Activated naive CD4-positive, alpha-beta T cell treated with anti-CD3 and anti-CD28 coated beads, Interleukin-2, amount 50 U/mL, for 24 hours (primary cell): ENCODE results near the gene PKDREJ.

Source experiments
- H3K27ac Mint-ChIP-seq: one replicate; pipeline ENCODE4 v1.8.0; 2021; ENCODE audit warnings: mild to moderate bottlenecking, mixed read lengths
- H3K27me3 Mint-ChIP-seq: one replicate; pipeline ENCODE4 v1.8.0; 2021; ENCODE audit warnings: mixed read lengths
- H3K36me3 Mint-ChIP-seq: one replicate; pipeline ENCODE4 v1.8.0; 2021; ENCODE audit warnings: mixed read lengths
- H3K4me1 Mint-ChIP-seq: one replicate; pipeline ENCODE4 v1.8.0; 2021; ENCODE audit warnings: mixed read lengths
- H3K4me3 Mint-ChIP-seq: one replicate; pipeline ENCODE4 v1.8.0; 2021; ENCODE audit warnings: mild to moderate bottlenecking, mixed read lengths
- H3K9me3 Mint-ChIP-seq: one replicate; pipeline ENCODE4 v1.8.0; 2021; ENCODE audit warnings: mixed read lengths

The PKDREJ gene

GRCh38 chr22:46239261-46240048 is 23.7 kb downstream of the PKDREJ start:
- H3K27ac Mint-ChIP-seq: peak overlapping the region; percentile 14
- H3K27me3 Mint-ChIP-seq: no peaks in the 10 kb centered on the region
- H3K4me1 Mint-ChIP-seq: peaks cover 16% of the 10 kb centered on the region
- H3K9me3 Mint-ChIP-seq: no peaks in the 10 kb centered on the region
- peaks cover 3% of the 10 kb centered on the region for H3K36me3 Mint-ChIP-seq
- H3K4me3 Mint-ChIP-seq: no peak overlapping the region

- H3K36me3 Mint-ChIP-seq: peaks cover 3% of the 10 kb centered on the region
- no peak overlapping the region for H3K4me3 Mint-ChIP-seq
- no peak overlapping the region for H3K27ac Mint-ChIP-seq
- no peaks in the 10 kb centered on the region for H3K9me3 Mint-ChIP-seq
- peaks cover 16% of the 10 kb centered on the region for H3K4me1 Mint-ChIP-seq
- no peaks in the 10 kb centered on the region for H3K27me3 Mint-ChIP-seq
These were observed 24.6 kb downstream of the PKDREJ start for GRCh38 chr22:46238541-46238940.

GRCh38 chr22:46237453-46238124 is 25.6 kb downstream of the PKDREJ start:
- Mint-ChIP-seq H3K36me3 (peaks cover 3% of the 10 kb centered on the region), H3K27ac (no peak overlapping the region), H3K27me3 (no peaks in the 10 kb centered on the region), H3K4me1 (peaks cover 16% of the 10 kb centered on the region), H3K9me3 (no peaks in the 10 kb centered on the region), H3K4me3 (no peak overlapping the region)

DNA sequence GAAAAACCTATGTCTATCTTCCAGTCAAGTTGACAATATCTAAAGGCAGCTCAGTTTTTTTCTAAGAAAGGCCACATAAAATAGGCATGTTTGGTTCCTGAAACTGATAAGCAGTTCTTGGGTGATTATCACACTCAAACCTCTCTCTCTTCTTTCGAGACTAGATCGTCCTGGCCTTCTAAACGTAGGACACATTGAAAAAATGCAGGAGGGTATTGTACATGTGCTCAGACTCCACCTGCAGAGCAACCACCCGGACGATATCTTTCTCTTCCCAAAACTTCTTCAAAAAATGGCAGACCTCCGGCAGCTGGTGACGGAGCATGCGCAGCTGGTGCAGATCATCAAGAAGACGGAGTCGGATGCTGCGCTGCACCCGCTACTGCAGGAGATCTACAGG is 28.2 kb downstream of the PKDREJ start:
- peaks cover 10% of the 10 kb centered on the region for H3K4me1 Mint-ChIP-seq

DNA sequence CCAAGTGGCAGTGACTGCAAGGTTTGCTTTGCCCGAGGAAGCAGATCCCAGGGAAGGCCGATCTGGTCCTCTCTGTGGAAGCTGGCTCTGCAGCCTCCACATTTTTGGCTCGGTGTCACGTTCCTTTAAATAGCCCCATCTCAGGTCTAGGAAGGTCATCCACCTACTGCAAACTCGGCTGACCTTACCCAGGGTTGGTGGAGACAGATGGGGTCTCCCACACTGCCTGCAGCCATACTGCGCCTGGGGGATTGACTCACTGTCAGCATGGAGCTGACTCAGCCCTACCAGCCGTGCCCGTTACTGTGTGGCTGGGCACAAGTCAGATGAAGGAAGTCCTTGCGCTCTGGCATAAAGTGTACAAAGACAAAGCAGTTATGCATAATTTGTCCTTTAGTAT is 29.9 kb downstream of the PKDREJ start:
- Mint-ChIP-seq H3K4me1 (no peaks in the 10 kb centered on the region), H3K27me3 (no peaks in the 10 kb centered on the region), H3K36me3 (peaks cover 3% of the 10 kb centered on the region), H3K9me3 (no peaks in the 10 kb centered on the region), H3K4me3 (no peak overlapping the region), H3K27ac (no peak overlapping the region)

More for the DNA sequence above, 28.2 kb downstream of the PKDREJ start:
- no peak overlapping the region for H3K27ac Mint-ChIP-seq
- H3K36me3 Mint-ChIP-seq: peaks cover 3% of the 10 kb centered on the region
- no peak overlapping the region for H3K4me3 Mint-ChIP-seq
- no peaks in the 10 kb centered on the region for H3K9me3 Mint-ChIP-seq
- no peaks in the 10 kb centered on the region for H3K27me3 Mint-ChIP-seq

- Mint-ChIP-seq H3K36me3 (peaks cover 2% of the 10 kb centered on the region), H3K9me3 (no peaks in the 10 kb centered on the region), H3K27ac (no peak overlapping the region), H3K27me3 (no peaks in the 10 kb centered on the region), H3K4me3 (no peak overlapping the region), H3K4me1 (no peaks in the 10 kb centered on the region)
These were observed 32.8 kb downstream of the PKDREJ start for GRCh38 chr22:46230262-46230901.

- Mint-ChIP-seq H3K9me3 (no peaks in the 10 kb centered on the region), H3K4me1 (no peaks in the 10 kb centered on the region)
These were observed 33.4 kb downstream of the PKDREJ start for GRCh38 chr22:46229701-46230100.

GRCh38 chr22:46226577-46226976 is 36.6 kb downstream of the PKDREJ start:
- H3K27me3 Mint-ChIP-seq: no peaks in the 10 kb centered on the region
- no peak overlapping the region for H3K4me3 Mint-ChIP-seq
- no peak overlapping the region for H3K27ac Mint-ChIP-seq
- no peaks in the 10 kb centered on the region for H3K9me3 Mint-ChIP-seq
- no peaks in the 10 kb centered on the region for H3K4me1 Mint-ChIP-seq
- H3K36me3 Mint-ChIP-seq: peaks cover 2% of the 10 kb centered on the region

More at GRCh38 chr22:46229701-46230100, 33.4 kb downstream of the PKDREJ start:
- H3K27me3 Mint-ChIP-seq: no peaks in the 10 kb centered on the region
- H3K27ac Mint-ChIP-seq: no peak overlapping the region
- no peak overlapping the region for H3K4me3 Mint-ChIP-seq
- H3K36me3 Mint-ChIP-seq: peaks cover 2% of the 10 kb centered on the region

GRCh38 chr22:46225631-46226030 is 37.5 kb downstream of the PKDREJ start:
- Mint-ChIP-seq H3K9me3 (no peaks in the 10 kb centered on the region), H3K4me3 (no peak overlapping the region), H3K4me1 (no peaks in the 10 kb centered on the region), H3K27ac (no peak overlapping the region), H3K36me3 (peaks cover 2% of the 10 kb centered on the region), H3K27me3 (no peaks in the 10 kb centered on the region)

GRCh38 chr22:46224898-46225290 is 38.2 kb downstream of the PKDREJ start:
- Mint-ChIP-seq H3K4me1 (no peaks in the 10 kb centered on the region), H3K27me3 (no peaks in the 10 kb centered on the region), H3K4me3 (no peak overlapping the region), H3K36me3 (peaks cover 2% of the 10 kb centered on the region), H3K27ac (no peak overlapping the region), H3K9me3 (no peaks in the 10 kb centered on the region)

GRCh38 chr22:46224044-46224897 is 38.9 kb downstream of the PKDREJ start:
- Mint-ChIP-seq H3K4me1 (peaks cover 6% of the 10 kb centered on the region), H3K27me3 (no peaks in the 10 kb centered on the region), H3K27ac (peak overlapping the region; percentile 51), H3K9me3 (no peaks in the 10 kb centered on the region), H3K36me3 (peaks cover 6% of the 10 kb centered on the region), H3K4me3 (no peak overlapping the region)

GRCh38 chr22:46220921-46221320 is 42.2 kb downstream of the PKDREJ start:
- Mint-ChIP-seq H3K36me3 (peaks cover 15% of the 10 kb centered on the region), H3K9me3 (no peaks in the 10 kb centered on the region), H3K27ac (no peak overlapping the region), H3K4me3 (no peak overlapping the region), H3K27me3 (no peaks in the 10 kb centered on the region), H3K4me1 (peaks cover 6% of the 10 kb centered on the region)

DNA sequence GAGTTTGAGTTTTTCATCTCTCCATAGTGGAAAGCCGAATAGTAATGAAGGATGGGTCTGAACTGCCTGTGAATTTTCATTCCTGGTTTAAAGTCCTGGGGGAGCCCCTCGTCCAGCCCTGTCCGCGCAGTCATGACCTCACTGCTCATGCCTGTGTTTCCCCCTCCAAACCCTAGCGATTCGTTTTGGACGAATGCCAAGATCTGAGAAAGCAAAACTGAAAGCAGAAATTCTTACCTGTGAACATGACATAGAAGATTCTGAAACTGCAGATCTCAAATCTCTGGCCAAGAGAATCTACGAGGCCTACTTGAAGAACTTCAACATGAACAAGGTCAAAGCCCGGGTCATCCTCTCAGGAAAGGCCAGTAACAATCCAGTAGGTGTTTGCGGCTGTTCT is 43.5 kb downstream of the PKDREJ start:
- H3K27me3 Mint-ChIP-seq: no peaks in the 10 kb centered on the region
- no peak overlapping the region for H3K4me3 Mint-ChIP-seq
- H3K4me1 Mint-ChIP-seq: peaks cover 6% of the 10 kb centered on the region
- H3K36me3 Mint-ChIP-seq: peaks cover 15% of the 10 kb centered on the region
- H3K9me3 Mint-ChIP-seq: no peaks in the 10 kb centered on the region
- H3K27ac Mint-ChIP-seq: no peak overlapping the region

- Mint-ChIP-seq H3K4me3 (no peak overlapping the region), H3K27me3 (no peaks in the 10 kb centered on the region), H3K4me1 (peaks cover 3% of the 10 kb centered on the region), H3K36me3 (peaks cover 31% of the 10 kb centered on the region), H3K9me3 (no peaks in the 10 kb centered on the region), H3K27ac (no peak overlapping the region)
These were observed 48.5 kb downstream of the PKDREJ start for GRCh38 chr22:46214616-46215015.

- no peak overlapping the region for H3K27ac Mint-ChIP-seq
These were observed 49.0 kb downstream of the PKDREJ start for GRCh38 chr22:46214149-46214548.

More at GRCh38 chr22:46214149-46214548, 49.0 kb downstream of the PKDREJ start:
- Mint-ChIP-seq H3K27me3 (no peaks in the 10 kb centered on the region), H3K36me3 (peaks cover 31% of the 10 kb centered on the region), H3K4me1 (no peaks in the 10 kb centered on the region), H3K4me3 (no peak overlapping the region), H3K9me3 (peaks cover 4% of the 10 kb centered on the region)
